DOHH2 (cell line): ENCODE data around the gene CALHM6.

Source experiments
- H3F3A ChIP-seq: fragments of 200-600 bp; sonication (generic), shearing (Covaris generic); 2 replicates; pipeline ENCODE4 v1.6.0; 2016; ENCODE audit warnings: antibody characterized with exemption, mild to moderate bottlenecking; ENCODE audit not compliant: control insufficient read depth, insufficient read depth
- H3K27ac ChIP-seq: fragments of 200-600 bp; sonication (generic); 2 replicates; pipeline ENCODE4 v1.5.1; 2014; ENCODE audit warnings: low read depth, mild to moderate bottlenecking, low read length, moderate library complexity
- H3K27me3 ChIP-seq: fragments of 200-600 bp; sonication (generic); 2 replicates; pipeline ENCODE4 v1.6.1; 2014; ENCODE audit warnings: mild to moderate bottlenecking, low read length, mixed read lengths; ENCODE audit not compliant: control insufficient read depth
- H3K36me3 ChIP-seq: fragments of 200-600 bp; sonication (generic); 2 replicates; pipeline ENCODE4 v1.6.1; 2014; ENCODE audit warnings: mild to moderate bottlenecking, low read length, moderate library complexity, mixed read lengths; ENCODE audit not compliant: control insufficient read depth
- H3K4me1 ChIP-seq: fragments of 200-600 bp; sonication (generic); 2 replicates; pipeline ENCODE4 v1.6.1; 2014; ENCODE audit warnings: mild to moderate bottlenecking, low read length, mixed read lengths; ENCODE audit not compliant: control insufficient read depth
- H3K4me2 ChIP-seq: fragments of 200-600 bp; sonication (generic); 2 replicates; pipeline ENCODE4 v1.6.0; 2014; ENCODE audit warnings: mild to moderate bottlenecking, low read length, moderate library complexity
- H3K4me3 ChIP-seq: fragments of 200-600 bp; sonication (generic); 2 replicates; pipeline ENCODE4 v1.5.1; 2014; ENCODE audit warnings: mild to moderate bottlenecking, low read length, mixed read lengths
- H3K79me2 ChIP-seq: fragments of 200-600 bp; sonication (generic); 2 replicates; pipeline ENCODE4 v1.6.1; 2014; ENCODE audit warnings: mild to moderate bottlenecking, low read length, mixed read lengths; ENCODE audit not compliant: control insufficient read depth
- H3K9me2 ChIP-seq: fragments of 200-600 bp; sonication (generic); replicated peaks from 2 replicates; pipeline ENCODE4 v1.6.1; 2014; ENCODE audit warnings: mild to moderate bottlenecking, low read length, mixed read lengths; ENCODE audit not compliant: control insufficient read depth
- H3K9me3 ChIP-seq: fragments of 200-600 bp; sonication (generic); 2 replicates; pipeline ENCODE4 v1.6.1; 2014; ENCODE audit warnings: antibody characterized with exemption, low read length, mixed read lengths; ENCODE audit not compliant: control insufficient read depth, insufficient read depth
- H4K20me1 ChIP-seq: fragments of 200-600 bp; sonication (generic); 2 replicates; pipeline ENCODE4 v1.6.0; 2014; ENCODE audit warnings: low read depth, mild to moderate bottlenecking, antibody characterized with exemption, low read length, moderate library complexity; ENCODE audit not compliant: control insufficient read depth, insufficient read depth
- EZH2phosphoT487 ChIP-seq: fragments of 200-600 bp; sonication (generic); IDR thresholded peaks from 2 replicates; pipeline ENCODE4 v1.6.1; 2017; ENCODE audit warnings: borderline replicate concordance, mild to moderate bottlenecking, antibody characterized with exemption, low read length, moderate library complexity, mixed read lengths
- TF ChIP-seq, protein P1 (sequence below): fragments of 200-600 bp; sonication (generic); IDR thresholded peaks from one replicate; pipeline ENCODE4 v1.5.1; 2014; ENCODE audit warnings: antibody characterized with exemption, mild to moderate bottlenecking, low read depth, low read length; ENCODE audit not compliant: poor library complexity, severe bottlenecking

CALHM6 gene

DNA sequence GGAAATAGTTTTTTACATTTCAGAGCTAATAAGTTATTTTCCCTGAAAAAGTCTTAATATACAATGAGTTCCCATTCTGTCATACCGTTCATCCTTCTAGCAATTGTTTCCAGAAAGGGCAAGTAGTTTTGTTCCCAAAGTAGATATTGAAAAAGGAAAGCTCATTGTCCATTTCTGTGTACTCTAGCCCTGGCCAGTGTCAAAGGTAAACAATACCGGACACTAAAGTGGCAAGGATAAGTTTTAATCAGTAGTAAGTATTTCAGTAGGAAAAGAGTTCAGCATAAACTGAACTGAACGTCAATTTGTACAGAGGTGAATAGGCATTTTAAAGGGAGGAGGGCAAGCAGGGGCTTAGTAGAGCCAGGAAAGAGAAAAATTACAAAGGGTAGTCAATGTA is 43.5 kb upstream of the CALHM6 start:
- no peak overlapping the region for H3K4me2 ChIP-seq
- no peaks in the 10 kb centered on the region for H3K79me2 ChIP-seq
- no peak overlapping the region for H3K4me3 ChIP-seq
- no peak for TF ChIP-seq EZH2phosphoT487
- TF ChIP-seq, protein P1, sequence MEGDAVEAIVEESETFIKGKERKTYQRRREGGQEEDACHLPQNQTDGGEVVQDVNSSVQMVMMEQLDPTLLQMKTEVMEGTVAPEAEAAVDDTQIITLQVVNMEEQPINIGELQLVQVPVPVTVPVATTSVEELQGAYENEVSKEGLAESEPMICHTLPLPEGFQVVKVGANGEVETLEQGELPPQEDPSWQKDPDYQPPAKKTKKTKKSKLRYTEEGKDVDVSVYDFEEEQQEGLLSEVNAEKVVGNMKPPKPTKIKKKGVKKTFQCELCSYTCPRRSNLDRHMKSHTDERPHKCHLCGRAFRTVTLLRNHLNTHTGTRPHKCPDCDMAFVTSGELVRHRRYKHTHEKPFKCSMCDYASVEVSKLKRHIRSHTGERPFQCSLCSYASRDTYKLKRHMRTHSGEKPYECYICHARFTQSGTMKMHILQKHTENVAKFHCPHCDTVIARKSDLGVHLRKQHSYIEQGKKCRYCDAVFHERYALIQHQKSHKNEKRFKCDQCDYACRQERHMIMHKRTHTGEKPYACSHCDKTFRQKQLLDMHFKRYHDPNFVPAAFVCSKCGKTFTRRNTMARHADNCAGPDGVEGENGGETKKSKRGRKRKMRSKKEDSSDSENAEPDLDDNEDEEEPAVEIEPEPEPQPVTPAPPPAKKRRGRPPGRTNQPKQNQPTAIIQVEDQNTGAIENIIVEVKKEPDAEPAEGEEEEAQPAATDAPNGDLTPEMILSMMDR: no peak
- no peaks in the 10 kb centered on the region for H3K9me3 ChIP-seq
- H3K36me3 ChIP-seq: no peaks in the 10 kb centered on the region
- H3K9me2 ChIP-seq: no peaks in the 10 kb centered on the region
- H3K4me1 ChIP-seq: no peaks in the 10 kb centered on the region
- no peaks in the 10 kb centered on the region for H4K20me1 ChIP-seq
- H3F3A ChIP-seq: no peaks in the 10 kb centered on the region
- H3K27ac ChIP-seq: no peak overlapping the region
- H3K27me3 ChIP-seq: peaks cover 3% of the 10 kb centered on the region

DNA sequence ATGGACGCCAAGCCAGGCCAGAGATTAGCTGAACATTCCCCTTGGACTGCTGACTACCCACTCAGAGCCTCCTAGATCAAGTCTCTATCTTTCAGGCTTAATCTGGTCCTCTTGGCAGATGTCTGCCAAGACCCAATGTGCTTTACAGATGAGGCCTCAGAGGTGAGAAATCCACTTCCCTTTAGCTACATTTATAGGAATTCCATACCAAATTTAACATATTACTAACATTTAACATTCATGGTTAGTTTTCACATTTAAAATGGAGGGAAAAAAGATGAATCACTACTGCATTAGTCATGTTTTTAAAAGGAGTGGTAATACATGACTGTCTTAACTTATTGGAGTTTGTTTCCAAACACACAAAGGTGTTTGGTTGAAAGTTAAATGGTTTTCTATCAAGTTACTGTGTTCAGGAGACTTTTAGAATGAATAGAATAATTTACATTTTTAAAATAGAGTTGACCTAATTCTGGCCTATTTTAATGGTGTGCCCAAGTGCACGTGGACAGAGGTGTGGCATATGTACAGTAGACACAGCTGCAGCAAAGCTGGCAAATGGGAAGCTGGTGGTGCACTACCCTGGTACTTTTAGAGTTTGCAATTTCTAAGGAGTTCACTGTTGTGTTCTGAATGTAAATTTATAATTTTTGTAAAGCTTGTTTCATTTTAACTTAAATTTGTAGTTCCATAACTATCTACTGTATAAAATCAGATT is 41.9 kb upstream of the CALHM6 start:
- TF ChIP-seq EZH2phosphoT487: no peak
- TF ChIP-seq, protein P1: no peak
- Histone ChIP-seq H3K4me1 (no peaks in the 10 kb centered on the region), H3F3A (no peaks in the 10 kb centered on the region), H3K4me2 (no peak overlapping the region), H3K27ac (no peak overlapping the region), H3K4me3 (no peak overlapping the region), H4K20me1 (no peaks in the 10 kb centered on the region), H3K36me3 (no peaks in the 10 kb centered on the region), H3K79me2 (no peaks in the 10 kb centered on the region), H3K9me3 (no peaks in the 10 kb centered on the region), H3K27me3 (peaks cover 3% of the 10 kb centered on the region; the same call in 1 of the 2 replicates), H3K9me2 (no peaks in the 10 kb centered on the region)

DNA sequence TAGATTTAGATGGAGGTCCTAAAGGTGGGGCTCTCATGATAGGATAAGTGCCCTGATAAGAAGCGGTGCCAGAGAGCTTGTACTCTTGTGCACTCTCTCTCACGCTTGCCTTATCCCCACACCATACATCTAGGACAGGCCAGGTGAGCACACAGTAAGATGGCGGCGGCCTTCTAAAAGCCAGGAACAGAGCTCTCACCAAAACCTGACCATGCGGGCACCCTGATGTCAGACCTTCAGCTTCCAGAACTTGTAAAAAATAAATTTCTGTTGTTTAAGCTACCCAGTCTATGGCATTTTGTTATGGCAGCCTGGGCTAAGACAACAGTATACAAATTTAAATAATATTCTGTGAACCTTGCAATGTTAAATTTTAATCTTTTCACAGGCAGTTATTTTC is 40.8 kb upstream of the CALHM6 start:
- no peaks in the 10 kb centered on the region for H3K9me2 ChIP-seq
- TF ChIP-seq, protein P1: no peak
- TF ChIP-seq EZH2phosphoT487: no peak
- no peak overlapping the region for H3K27ac ChIP-seq
- H3F3A ChIP-seq: no peaks in the 10 kb centered on the region
- no peaks in the 10 kb centered on the region for H4K20me1 ChIP-seq
- H3K4me3 ChIP-seq: no peak overlapping the region
- H3K9me3 ChIP-seq: no peaks in the 10 kb centered on the region
- H3K79me2 ChIP-seq: no peaks in the 10 kb centered on the region
- no peaks in the 10 kb centered on the region for H3K4me1 ChIP-seq
- H3K27me3 ChIP-seq: 0 out of 2 replicates have a peak, but pooled peaks cover 3% of the 10 kb centered on the region
- H3K4me2 ChIP-seq: no peak overlapping the region
- no peaks in the 10 kb centered on the region for H3K36me3 ChIP-seq
